A673 (cell line): ENCODE results near the gene INPP5A.

ENCODE experiments used
- CTCF ChIP-seq: fragments of 300-800, 200-600 bp; sonication (generic); conservative IDR thresholded peaks from 2 replicates; pipeline ENCODE4 v1.5.1; 2017; ENCODE audit warnings: low read depth, mild to moderate bottlenecking, antibody characterized with exemption, low read length, moderate library complexity, mixed read lengths
- EZH2 ChIP-seq: fragments of 200-600 bp; sonication (generic); IDR thresholded peaks from 2 replicates; pipeline ENCODE4 v1.6.1; 2017; ENCODE audit warnings: borderline replicate concordance, low read depth, mild to moderate bottlenecking, mixed read lengths, antibody characterized with exemption, low read length; ENCODE audit not compliant: poor library complexity, severe bottlenecking

GRCh38 chr10:132645630-132646442 lies 108.2 kb downstream of the INPP5A start:
- TF ChIP-seq CTCF: no peak
- no peak for TF ChIP-seq EZH2
